Measurements from ENCODE around the gene KRTAP10-4.

- TF ChIP-seq EZH2 (IDR thresholded peaks at IDR 0.05; ENCODE audit: insufficient read depth, poor library complexity, severe bottlenecking) = no peak
- no peak for TF ChIP-seq EZH2phosphoT487 (IDR thresholded peaks at IDR 0.05; ENCODE audit: insufficient read depth, low read depth)
Observed at GRCh38 chr21:44524414-44525371, 48.8 kb upstream of the KRTAP10-4 start.

Data from GM23248 (cell line).